ENCODE data around the gene PIGZ.
"Not testable (repeated sequence)": the region's sequence is repeated elsewhere in the genome, so short reads cannot be mapped to it uniquely, and the experiment has no call there.

PIGZ gene

GRCh38 chr3:196947860-196948441, 20.7 kb downstream of the PIGZ start:
- no peak for DNase-seq

GRCh38 chr3:196947136-196947859, 21.3 kb downstream of the PIGZ start:
- DNase-seq = no peak

DNA sequence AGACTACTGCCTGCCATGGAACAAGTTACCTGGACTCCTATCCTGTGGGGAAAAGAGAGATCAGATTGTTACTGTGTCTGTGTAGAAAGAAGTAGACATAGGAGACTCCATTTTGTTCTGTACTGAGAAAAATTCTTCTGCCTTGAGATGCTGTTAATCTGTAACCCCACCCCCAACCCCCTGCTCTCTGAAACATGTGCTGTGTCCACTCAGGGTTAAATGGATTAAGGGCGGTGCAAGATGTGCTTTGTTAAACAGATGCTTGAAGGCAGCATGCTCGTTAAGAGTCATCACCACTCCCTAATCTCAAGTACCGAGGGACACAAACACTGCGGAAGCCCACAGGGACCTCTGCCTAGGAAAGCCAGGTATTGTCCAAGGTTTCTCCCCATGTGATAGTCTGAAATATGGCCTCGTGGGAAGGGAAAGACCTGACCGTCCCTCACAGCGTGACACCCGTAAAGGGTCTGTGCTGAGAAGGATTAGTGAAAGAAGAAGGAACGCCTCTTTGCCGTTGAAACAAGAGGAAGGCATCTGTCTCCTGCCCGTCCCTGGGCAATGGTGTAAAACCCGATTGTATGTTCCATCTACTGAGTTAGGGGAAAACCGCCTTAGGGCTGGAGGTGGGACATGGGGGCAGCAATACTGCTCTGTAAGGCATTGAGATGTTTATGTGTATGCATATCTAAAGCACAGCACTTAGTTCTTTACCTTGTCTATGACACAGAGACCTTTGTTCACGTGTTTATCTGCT, 24.4 kb downstream of the PIGZ start:
- DNase-seq = not testable (repeated sequence)

- DNase-seq = no peak
Observed at GRCh38 chr3:196942915-196943277, 25.7 kb downstream of the PIGZ start.

DNA sequence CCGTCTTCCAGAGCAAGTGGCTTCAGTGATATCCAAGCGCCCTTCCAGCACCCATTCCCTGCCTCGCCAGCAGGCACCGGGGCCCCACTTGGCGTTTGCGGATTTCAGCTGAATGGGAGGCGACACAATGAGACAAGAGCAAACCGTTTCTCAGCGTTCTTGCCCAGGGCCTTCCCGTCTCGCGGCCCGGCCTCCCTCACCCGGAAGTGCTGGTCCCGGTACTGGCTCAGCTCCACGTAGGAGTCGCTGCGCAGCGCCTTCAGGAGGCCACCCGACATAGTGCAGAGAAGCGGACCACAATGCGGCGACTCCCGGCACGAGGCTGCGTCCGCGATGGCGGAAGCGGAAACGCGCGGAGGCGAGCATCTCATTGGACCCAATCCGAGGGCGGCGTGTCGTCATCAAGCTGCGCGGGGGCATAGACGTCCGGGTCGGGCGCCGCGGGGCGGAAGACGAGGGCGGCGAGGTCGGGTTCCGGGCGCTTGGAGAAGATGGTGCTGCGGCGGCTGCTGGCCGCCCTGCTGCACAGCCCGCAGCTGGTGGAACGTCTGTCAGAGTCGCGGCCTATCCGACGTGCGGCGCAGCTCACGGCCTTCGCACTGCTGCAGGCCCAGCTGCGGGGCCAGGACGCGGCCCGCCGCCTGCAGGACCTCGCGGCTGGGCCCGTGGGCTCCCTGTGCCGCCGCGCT, 26.3 kb downstream of the PIGZ start, which contains the start of gene NCBP2:
Gene NCBP2, minus strand, starts transcription at position 303 of the 689 bp plus-strand sequence. Its CDS starts 25 bp downstream, at position 278.
- DNase-seq = peak; percentile 99

GRCh38 chr3:196941729-196942225, 26.9 kb downstream of the PIGZ start:
- peak; percentile 40 for DNase-seq

GRCh38 chr3:196938576-196938975, 30.1 kb downstream of the PIGZ start:
- no peak for DNase-seq

- no peak for DNase-seq
Observed at GRCh38 chr3:196938124-196938523, 30.5 kb downstream of the PIGZ start.

GRCh38 chr3:196936288-196936687, 32.3 kb downstream of the PIGZ start:
- no peak for DNase-seq

DNA sequence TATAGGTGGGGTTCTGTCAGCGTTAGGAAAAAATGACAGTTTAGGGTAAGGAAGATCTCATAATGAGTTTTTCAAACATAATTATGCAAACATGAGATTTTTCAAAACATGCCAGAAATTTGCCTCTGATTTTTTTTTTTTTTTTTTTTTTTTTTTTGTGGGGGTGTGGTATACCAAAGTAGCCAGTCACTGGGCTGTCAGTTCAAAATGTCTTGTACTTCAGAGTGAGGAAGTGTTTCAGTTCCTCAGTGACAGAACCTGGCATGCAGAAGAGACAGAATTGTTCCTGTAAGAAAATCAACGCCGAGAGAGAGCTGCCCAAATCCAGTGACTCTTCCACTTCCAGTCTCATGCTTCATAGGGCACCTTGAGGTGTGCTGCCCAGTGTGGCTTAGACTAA, 36.0 kb downstream of the PIGZ start:
- DNase-seq = no peak

- DNase-seq = no peak
Observed at GRCh38 chr3:196931828-196932587, 36.6 kb downstream of the PIGZ start.

DNA sequence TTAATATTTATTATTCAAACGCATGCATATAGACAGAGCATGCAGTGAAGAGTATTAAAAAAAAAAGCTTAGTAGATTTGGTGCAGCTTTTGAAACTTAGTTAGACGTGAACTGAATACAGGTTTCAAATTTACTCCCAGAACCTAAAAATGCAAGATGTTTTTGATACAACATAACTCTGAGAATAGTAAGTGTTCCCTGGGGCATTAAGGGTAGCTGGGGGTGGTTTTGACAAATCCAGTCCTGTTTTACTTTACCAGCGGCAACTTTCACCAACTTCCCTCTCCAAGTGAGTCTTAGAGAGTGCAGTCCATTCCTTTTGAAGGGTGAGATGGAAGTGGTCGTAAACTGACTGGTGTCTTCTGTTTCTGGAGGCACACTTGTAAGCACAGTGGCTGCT, 37.5 kb downstream of the PIGZ start:
- no peak for DNase-seq

DNA sequence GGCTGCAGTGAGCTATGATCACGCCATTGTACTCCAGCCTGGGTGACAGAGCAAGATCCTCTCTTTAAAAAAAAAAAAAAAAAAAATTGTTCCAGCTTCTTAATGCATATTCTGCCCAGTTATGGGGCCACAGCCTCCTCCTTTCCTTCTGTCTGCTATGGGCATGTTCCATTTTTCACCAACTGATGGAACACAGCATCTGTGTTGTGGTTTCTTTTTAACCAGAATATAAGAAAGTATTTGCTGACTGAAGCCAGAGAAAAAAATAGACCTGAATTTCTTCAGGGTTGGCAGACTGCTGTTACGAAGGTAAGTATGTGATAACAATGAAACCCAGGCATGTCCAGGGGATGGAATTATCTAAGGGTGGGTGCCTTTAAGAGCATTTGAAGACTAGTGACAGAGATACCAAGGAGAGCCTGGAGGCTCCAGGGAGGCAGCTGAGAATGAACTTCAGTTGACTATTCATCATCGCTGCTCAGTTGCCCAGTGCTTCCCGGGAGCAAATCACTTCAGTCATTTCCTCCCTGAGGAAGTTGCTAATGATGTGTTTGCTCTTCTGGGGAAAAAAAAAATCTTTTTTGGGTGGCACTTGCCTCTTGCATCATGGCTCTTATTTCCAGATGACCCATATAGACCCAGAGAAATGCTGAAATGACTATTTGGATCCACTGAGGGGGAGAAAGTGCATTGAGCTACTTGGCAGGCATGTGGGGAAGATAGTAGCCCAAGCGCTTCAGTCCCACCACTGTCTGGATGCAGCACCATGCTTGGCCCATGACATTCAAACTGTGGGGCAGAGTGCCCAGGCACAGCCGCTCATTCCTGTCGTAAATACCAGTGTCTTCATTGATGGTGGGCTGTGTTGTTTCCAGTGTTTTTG, 40.8 kb downstream of the PIGZ start:
- no peak for DNase-seq

DNA sequence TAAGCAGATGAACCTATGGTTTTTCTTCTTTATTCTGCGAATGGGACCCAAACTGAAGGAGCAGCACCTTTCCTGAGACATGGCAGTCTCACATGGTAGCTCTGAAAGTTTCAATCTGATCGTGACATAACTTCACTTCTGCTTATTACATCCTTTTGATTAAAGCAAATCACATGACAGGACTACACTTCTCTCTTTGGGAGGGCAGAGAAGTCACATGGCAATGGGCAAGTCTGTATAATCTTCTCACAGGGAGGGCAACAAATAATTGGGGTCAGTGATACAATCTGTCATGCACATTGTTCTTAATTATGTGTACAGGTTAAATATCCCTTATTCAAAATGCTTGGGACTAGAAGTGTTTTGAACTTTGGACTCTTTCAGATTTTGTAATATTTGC, 47.9 kb downstream of the PIGZ start:
- no peak for DNase-seq

GRCh38 chr3:196918968-196919367, 49.7 kb downstream of the PIGZ start:
- no peak for DNase-seq

GRCh38 chr3:196916995-196917394, 51.6 kb downstream of the PIGZ start:
- DNase-seq = no peak

- no peak for DNase-seq
Observed at GRCh38 chr3:196916221-196916620, 52.4 kb downstream of the PIGZ start.

DNA sequence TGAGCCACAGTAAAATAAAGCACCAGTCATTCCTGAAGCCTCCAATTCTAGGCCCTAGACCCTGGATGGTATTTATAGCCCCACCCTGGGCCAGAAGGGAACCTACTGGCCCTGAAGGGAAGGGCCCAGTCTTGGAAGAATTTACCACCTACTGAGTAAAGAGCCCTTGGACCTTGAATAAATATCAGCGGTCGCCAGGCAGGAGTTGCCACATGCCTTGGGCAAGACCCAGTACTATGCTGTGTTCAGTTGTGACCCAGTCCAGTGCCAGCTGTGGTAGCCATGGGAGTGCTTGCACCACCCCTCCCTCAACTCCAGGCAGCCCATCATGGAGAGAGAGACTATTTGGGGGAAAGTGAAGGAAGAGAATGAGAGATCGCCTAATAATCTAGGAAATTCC, 53.3 kb downstream of the PIGZ start:
- no peak for DNase-seq

GRCh38 chr3:196914866-196915265, 53.8 kb downstream of the PIGZ start:
- no peak for DNase-seq

DNA sequence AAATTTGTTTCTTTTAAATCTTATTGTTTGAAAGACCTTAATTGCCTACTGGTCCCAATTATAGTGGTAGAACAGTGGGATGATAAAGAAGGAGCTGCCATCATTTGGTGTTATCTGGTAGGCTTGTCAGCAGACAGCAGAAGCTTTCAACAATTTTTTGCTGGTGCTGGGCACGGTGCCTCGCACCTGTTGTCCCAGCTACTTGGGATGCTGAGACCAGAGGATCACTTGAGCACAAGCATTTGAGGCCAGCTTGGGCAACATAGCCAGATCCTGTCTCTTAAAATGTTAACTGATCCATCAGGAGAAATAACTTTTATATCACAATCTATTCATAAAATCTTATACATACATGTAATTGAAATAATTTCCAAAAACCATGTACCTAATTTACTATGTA, 64.9 kb downstream of the PIGZ start:
- no peak for DNase-seq

DNA sequence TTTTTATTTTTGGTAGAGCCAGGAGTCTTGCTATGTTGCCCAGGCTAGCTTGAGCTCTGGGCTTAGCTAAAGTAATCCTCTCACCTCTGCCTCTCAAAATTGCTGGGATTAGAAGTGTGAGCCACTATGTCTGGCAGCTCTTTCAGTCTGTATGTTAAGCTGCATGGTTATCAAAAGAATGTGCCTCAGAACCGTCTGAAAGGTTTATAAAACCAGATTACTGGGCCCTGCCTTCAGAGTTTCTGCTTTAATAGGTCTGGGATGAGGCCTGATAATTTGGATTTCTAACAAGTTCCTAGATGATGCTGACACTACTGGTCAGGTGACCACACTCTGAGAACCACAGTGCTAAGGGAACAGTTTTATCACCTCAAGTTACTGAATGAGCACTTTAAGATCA, 66.3 kb downstream of the PIGZ start:
- DNase-seq = no peak
